Ureter (tissue), 1 donor: Measurements from ENCODE around the gene SPDYE4. TPM values are rescaled to one million over a fixed set of nuclear protein-coding genes. Genes with fewer than 3 reads are reported as not detected.
"Not testable (repeated sequence)": the region's sequence is repeated elsewhere in the genome, so short reads cannot be mapped to it uniquely, and the experiment has no call there.

Experiments used
- DNase-seq: peaks from one replicate; pipeline ENCODE4 v3.0.0-alpha.2; 2020; ENCODE audit warnings: low spot score
- total RNA-seq: library from RNA; stranded (reverse); gene quantifications from one replicate; pipeline ENCODE4 v1.2.4, GENCODE V29; 2023
- donor health status: DM: yes; HTN: yes; CAD: no.

The SPDYE4 gene, protein sequence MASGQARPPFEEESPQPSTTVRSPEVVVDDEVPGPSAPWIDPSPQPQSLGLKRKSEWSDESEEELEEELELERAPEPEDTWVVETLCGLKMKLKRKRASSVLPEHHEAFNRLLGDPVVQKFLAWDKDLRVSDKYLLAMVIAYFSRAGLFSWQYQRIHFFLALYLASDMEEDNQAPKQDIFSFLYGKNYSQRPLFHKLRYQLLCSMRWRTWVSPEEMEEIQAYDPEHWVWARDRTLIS
- not detected for total RNA-seq

DNA sequence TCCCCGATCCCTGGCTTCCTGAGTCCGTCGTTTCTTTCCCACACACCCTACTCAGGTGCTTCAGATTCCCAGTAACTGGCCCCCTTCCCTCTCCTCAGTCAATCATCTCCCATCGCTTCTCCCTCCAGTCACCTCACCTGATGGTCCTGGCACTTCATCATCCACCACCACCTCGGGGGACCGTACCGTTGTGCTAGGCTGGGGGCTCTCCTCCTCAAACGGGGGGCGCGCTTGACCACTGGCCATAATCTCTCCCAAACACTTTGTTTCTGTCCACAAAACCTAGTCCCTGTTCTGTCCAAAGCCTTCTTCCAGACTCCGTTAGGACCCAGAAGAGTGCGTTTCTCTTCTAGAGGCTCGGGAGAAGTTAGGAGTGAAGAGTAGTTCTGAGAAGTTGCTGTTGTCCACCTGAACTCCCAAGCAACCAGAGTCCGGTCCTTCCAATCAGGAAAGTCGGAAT lies at the start of gene SPDYE4:
Gene SPDYE4 (minus strand): TSS at position 410 of the 460 bp plus-strand sequence. CDS start 164 bp downstream, at position 246.
- no peak for DNase-seq

DNA sequence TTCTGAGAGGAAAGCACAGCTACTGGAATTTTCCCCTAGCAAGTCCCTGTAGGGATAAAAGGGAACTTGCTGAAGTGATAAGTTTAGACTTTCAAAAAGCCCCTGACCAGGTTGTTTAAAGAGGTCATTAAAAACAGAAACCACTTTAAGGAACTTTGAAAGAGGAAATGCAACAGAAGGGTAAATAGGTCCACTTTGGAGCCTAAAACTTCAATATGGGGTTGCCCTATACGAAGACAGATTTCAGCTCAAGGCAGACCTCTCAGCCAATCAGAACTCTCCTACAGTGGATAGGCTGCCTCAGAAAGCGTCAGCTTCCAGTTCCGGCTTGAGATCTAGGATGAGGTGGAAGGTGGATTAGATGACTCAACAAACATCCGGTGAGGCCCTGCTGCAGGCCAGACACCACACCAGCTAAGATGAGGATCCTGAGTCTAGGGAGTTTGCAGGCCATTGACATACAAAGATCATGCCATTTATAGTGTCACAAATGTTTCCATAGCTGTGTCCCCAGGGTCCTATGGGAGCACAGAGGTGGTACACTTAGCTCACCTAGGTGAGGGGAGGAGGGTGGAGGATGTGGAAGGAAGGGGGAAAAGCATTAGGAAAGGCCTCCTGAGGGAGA lies 48.7 kb upstream of the SPDYE4 start:
- no peak for DNase-seq

GRCh38 chr17:8806253-8806925 lies 48.0 kb upstream of the SPDYE4 start:
- no peak for DNase-seq

GRCh38 chr17:8805396-8805795 lies 47.0 kb upstream of the SPDYE4 start:
- not testable (repeated sequence) for DNase-seq

- no peak for DNase-seq
Measured at GRCh38 chr17:8803531-8804420, 45.4 kb upstream of the SPDYE4 start.

DNA sequence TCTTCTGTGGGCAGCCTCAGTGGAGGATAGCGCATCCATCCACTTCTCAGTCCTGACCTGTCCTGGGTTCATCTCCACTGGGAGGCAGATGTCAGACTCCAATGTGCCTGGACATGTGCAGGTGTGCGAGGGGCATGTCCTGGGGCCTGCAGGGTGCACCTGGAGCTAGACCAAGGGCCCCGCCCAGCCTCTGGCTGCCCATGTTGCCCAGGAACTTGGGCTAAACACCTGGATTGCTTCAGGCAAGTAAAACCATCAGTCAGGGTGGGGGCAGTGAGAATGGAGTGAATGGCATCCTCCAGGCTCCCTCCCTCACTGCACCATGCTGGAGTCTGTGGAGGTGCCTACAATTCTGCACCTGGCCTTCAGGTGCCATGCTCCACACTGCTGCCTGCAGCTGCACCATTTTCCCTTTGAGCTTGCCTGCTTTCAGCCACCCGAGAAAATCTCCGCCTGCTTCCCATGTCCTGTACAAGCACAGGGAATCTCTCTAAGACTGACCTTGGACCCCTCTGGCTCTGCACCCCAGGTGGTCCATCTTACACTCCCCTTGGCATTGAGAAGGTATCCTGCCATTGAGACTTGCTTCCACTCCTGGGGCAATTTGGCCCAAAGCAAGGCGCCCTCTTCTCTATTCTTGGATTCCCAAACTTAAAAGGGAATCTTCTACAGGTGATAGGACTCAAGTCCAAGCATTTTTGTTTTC lies 42.9 kb upstream of the SPDYE4 start:
- DNase-seq: no peak

GRCh38 chr17:8800656-8801055 lies 42.3 kb upstream of the SPDYE4 start:
- no peak for DNase-seq

DNA sequence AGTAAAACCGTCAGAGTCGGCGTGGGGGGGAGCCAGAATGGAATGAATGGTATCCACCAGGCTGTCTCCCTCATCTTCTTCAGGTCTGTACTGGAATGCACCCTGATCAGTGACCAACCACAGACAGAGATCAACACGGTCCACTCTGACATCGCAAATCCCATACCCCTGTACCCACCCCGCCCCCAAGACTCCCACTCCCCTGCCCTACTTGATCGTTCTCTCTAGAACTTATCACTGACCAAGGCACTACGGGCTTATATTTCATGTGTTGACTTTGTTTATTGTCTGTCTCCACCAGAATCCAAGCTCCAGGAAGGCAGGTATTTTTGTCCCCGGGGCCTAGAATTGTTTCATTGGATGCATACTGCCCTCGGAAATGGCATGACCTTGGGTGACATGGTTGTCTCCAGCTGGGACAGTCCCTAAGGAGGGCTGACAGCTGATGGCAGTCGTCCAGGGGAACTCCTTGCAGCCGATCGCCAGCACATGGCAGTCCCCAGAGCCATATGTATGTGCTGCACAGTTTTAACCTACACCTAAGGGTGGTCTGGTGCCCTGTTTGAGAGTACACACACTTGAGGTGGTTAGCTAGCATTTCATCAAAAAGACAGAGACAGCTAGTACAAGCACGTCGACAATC lies 41.3 kb upstream of the SPDYE4 start:
- no peak for DNase-seq

DNA sequence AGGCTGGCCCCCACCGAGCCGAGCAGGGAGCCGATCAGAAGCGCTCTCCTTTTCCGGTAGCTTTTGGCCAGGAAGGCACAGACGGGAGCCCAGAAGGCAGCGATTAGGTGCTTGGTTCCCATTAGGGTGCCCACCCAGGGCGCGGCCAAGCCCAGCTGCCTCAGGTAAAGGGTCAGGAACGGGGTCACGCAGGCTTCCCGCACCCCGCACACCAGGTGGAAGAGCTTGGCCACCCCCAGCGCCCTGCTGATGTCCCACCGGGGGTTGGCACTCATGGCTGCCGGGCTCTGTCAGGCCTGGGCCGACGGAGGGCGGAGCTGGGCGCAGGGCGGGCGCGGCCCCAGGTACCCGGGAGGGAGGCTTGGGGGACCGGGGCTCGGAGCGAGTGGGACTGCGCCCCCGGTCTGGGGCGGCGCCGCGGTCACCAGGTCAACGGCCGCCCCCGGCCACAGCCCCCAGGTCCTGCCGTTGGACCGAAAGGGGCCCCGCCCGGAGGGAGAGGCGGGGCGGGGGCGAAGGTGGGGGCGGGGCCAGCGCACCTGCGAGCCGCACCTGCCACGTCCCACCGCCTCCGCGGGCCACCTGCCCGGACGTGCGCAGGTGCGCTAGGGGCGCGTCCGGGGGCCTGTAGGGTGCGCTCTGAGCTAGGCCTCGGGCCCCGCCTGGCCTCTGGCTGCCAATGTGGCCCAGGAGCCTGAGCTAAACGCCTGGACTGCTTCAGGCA lies 40.7 kb upstream of the SPDYE4 start, which contains the start of gene MFSD6L:
Gene MFSD6L (minus strand): TSS at position 520 of the 724 bp plus-strand sequence. CDS start 245 bp downstream, at position 275.
- peak; percentile 64 for DNase-seq

- DNase-seq: no peak
Measured at GRCh38 chr17:8798176-8798845, 40.0 kb upstream of the SPDYE4 start.

DNA sequence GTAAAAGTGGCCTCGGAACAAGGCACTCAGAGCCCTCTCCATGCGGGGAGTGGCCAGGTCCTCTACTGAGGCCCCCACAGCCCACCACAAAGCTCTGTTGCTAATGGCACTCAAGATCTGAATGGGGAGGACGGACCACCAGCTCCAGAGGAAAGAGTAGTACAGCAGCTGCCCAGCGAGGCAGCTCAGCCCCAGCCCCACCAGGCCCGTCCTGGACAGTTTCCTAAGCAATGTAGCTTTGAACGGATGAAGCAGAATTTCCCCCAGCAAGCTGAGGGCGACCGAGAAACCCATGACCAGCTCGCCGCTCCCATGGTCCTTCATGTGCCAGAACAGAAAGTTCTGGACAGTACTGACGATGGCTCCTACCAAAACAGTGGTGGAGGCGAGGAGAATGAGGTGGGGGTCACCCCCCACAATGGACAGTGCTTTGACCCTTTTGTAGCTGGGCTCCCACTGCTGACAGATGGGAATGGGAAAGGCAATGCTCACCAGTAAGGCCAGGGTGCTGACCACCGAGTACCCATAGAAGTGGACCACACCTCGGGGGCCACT lies 39.4 kb upstream of the SPDYE4 start:
- DNase-seq: no peak

DNA sequence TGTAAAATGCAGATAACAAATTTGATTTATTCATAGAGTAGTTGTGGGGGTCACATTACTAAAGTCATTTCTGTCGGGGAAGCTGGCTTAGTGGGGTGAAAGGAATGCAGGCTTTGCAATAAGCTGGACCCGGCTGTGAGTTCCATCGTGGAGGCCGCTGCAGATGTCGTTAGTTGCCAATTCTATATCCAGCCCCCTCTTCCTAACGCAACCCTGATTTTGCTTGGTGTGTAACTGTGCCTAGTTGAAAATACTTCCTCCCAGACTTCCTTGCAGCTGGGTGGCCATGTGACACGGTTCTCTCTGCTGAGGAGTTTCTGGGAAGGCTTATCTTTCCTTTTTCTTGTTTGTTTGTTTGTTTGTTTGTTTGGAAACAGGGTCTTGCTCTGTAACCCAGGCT lies 36.3 kb upstream of the SPDYE4 start:
- no peak for DNase-seq

- no peak for DNase-seq
Measured at GRCh38 chr17:8793649-8794048, 35.3 kb upstream of the SPDYE4 start.

DNA sequence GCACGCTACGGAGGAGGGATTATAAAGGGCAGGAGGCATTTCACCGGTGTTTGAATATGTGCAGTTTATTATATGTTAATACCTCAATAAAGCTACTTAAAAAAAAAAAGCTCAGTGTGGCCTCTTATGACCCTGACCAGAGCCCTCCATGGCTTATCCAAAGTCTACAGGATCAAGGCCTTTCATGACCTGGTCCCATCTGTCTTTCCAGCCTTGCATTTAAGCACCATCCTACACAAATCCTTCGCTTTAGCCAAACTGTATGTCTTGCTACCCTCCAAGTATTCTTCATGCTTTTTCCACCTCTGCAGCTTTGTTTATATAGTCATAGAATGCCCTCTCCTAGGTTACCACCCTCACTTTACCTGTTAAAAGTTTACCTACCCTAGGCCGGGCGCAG lies 34.3 kb upstream of the SPDYE4 start:
- DNase-seq: no peak

DNA sequence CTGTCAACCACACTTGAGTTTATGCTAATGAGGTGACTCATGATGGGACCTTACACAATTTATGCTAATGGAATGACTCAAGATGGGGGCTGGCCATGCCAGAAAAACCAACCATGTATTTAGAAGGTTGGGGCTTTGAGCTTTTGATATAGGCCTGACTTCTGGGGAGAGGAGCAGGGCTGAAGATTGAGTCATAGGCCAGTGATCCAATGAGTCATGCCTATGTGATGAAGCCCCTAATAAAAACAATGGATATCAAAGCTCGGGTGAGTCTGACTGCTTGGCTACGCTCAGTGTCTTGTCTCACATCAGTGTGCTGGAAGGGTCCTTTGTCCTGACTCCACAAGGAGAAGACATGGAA lies 33.5 kb upstream of the SPDYE4 start:
- DNase-seq: no peak

GRCh38 chr17:8791248-8791909 lies 33.0 kb upstream of the SPDYE4 start:
- no peak for DNase-seq

GRCh38 chr17:8789743-8790142 lies 31.4 kb upstream of the SPDYE4 start:
- DNase-seq: no peak

GRCh38 chr17:8788998-8789397 lies 30.7 kb upstream of the SPDYE4 start:
- no peak for DNase-seq
